Right cardiac atrium (tissue), 5 donors: ENCODE measurements around the gene SMAP1. TPM values are rescaled to one million over a fixed set of nuclear protein-coding genes. Genes with fewer than 3 reads are reported as not detected.

Source experiments
- ATAC-seq, 2 donors: fragments of 200-7000 bp; cut with Tn5 transposase; one replicate each; pipeline versions ENCODE4 v1.8.0 to v1.9.1; 2020; ENCODE audit warnings: moderate library complexity in 2 of 2, mild to moderate bottlenecking in 1 of 2
- DNase-seq, 3 donors: peaks; one replicate each; pipeline ENCODE4 v3.0.0-alpha.2; 2020
- H3K27ac ChIP-seq: one replicate; pipeline ENCODE4 v1.5.1; 2013; ENCODE audit warnings: mild to moderate bottlenecking, low read length, control low read depth, moderate library complexity
- H3K27me3 ChIP-seq: one replicate; pipeline ENCODE4 v1.6.1; 2013; ENCODE audit not compliant: control insufficient read depth, insufficient read depth
- H3K4me1 ChIP-seq: one replicate; pipeline ENCODE4 v1.6.1; 2013; ENCODE audit warnings: low read length; ENCODE audit not compliant: control insufficient read depth, insufficient read depth
- H3K4me3 ChIP-seq: one replicate; pipeline ENCODE4 v1.5.1; 2013; ENCODE audit warnings: low read length, control low read depth
- H3K9me3 ChIP-seq: one replicate; pipeline ENCODE4 v1.6.1; 2013; ENCODE audit warnings: low read length; ENCODE audit not compliant: control insufficient read depth
- WGBS: extraction: QIAGEN DNeasy Blood & Tissue Kit; methylation state at CpG from one replicate; pipeline ENCODE4 v1.1.7; 2013; 5-methylcytosine and 5-hydroxymethylcytosine counted together
- intact Hi-C, 4 donors: fragments of 100-400 bp; cut with DNase I; formaldehyde crosslinking; loops; one replicate each; pipeline versions ENCODE4 v1.11.0 to v1.14.0; 2022 to 2023
- polyA plus RNA-seq: library from polyadenylated mRNA; stranded (reverse); fragments of 200-250 nt; gene quantifications from one replicate; pipeline ENCODE4 v1.2.3, GENCODE V29; 2013
- total RNA-seq, 4 donors: library from RNA; stranded (reverse); fragmentation: NEBNext Ultra II Directional; extraction: Animal tissue kit (Norgen Biotek cat#: 25700); gene quantifications; one replicate each; pipeline ENCODE4 v1.2.1, GENCODE V29; 2021
- donor health status: healthy with polysubstance abuse.
- donor health status: DM: no; HTN: yes; CAD: no.
- donor health status: DM: no; HTN: no; CAD: no.
- donor health status: DM: no; HTN: yes; CAD: no; lungs with severe emphysema.
- donor health status: DM: yes; HTN: yes; CAD: no.

SMAP1 gene
- total and polyA plus RNA-seq, 5 donors, result 16.2 to 36.0 (median 31.3) TPM

- ATAC-seq, result no peak
- H3K9me3 ChIP-seq, result no peaks in the 10 kb centered on the region
- no peaks in the 10 kb centered on the region for H3K27me3 ChIP-seq
- no peak for DNase-seq
- WGBS, result 84% methylated on average over 8 of the region's 8 CpGs
- H3K4me3 ChIP-seq, result no peak overlapping the region
- intact Hi-C loops, result no loop called here
- H3K4me1 ChIP-seq, result peaks cover 2% of the 10 kb centered on the region
- H3K27ac ChIP-seq, result no peak overlapping the region
Measured at GRCh38 chr6:70842541-70842940, 174.9 kb downstream of the SMAP1 start.

GRCh38 chr6:70843328-70843918 is 175.7 kb downstream of the SMAP1 start:
- Histone ChIP-seq H3K27ac (no peak overlapping the region), H3K4me3 (no peak overlapping the region), H3K27me3 (no peaks in the 10 kb centered on the region), H3K9me3 (no peaks in the 10 kb centered on the region), H3K4me1 (peaks cover 2% of the 10 kb centered on the region)
- intact Hi-C loops, result no loop called here
- WGBS, result 88% methylated on average over 4 of the region's 4 CpGs
- ATAC-seq (no peak), DNase-seq (no peak)

- Histone ChIP-seq H3K9me3 (no peaks in the 10 kb centered on the region), H3K27ac (no peak overlapping the region), H3K27me3 (no peaks in the 10 kb centered on the region), H3K4me1 (peaks cover 2% of the 10 kb centered on the region), H3K4me3 (no peak overlapping the region)
- 95% methylated on average over 1 of the region's 1 CpG for WGBS
- DNase-seq, result no peak
- no peak for ATAC-seq
- intact Hi-C loops, result no loop called here
Measured at GRCh38 chr6:70844301-70844700, 176.6 kb downstream of the SMAP1 start.

- intact Hi-C loops, result no loop called here
- no peak overlapping the region for H3K4me3 ChIP-seq
- H3K4me1 ChIP-seq, result peaks cover 2% of the 10 kb centered on the region
- H3K27ac ChIP-seq, result no peak overlapping the region
- no peak for DNase-seq
- H3K27me3 ChIP-seq, result no peaks in the 10 kb centered on the region
- WGBS, result 97% methylated on average over 8 of the region's 8 CpGs
- H3K9me3 ChIP-seq, result no peaks in the 10 kb centered on the region
- peak in 1 of 2 donors; percentile 31 for ATAC-seq
Measured at GRCh38 chr6:70846207-70846835, 178.6 kb downstream of the SMAP1 start.

- 79% methylated on average over 4 of the region's 4 CpGs for WGBS
Measured at GRCh38 chr6:70847106-70848084, 179.7 kb downstream of the SMAP1 start.

GRCh38 chr6:70849348-70850069 is 181.8 kb downstream of the SMAP1 start:
- no peaks in the 10 kb centered on the region for H3K9me3 ChIP-seq
- no peak overlapping the region for H3K27ac ChIP-seq
- peaks cover 2% of the 10 kb centered on the region for H3K4me1 ChIP-seq
- no peak for ATAC-seq
- H3K27me3 ChIP-seq, result no peaks in the 10 kb centered on the region
- no peak overlapping the region for H3K4me3 ChIP-seq
- 97% methylated on average over 1 of the region's 1 CpG for WGBS
- no peak for DNase-seq
- intact Hi-C loops, result no loop called here

More at GRCh38 chr6:70847106-70848084, 179.7 kb downstream of the SMAP1 start:
- Histone ChIP-seq H3K27me3 (no peaks in the 10 kb centered on the region), H3K27ac (no peak overlapping the region), H3K4me3 (no peak overlapping the region), H3K9me3 (no peaks in the 10 kb centered on the region), H3K4me1 (peaks cover 2% of the 10 kb centered on the region)
- ATAC-seq (no peak), DNase-seq (no peak)
- intact Hi-C loops, result no loop called here

GRCh38 chr6:70852667-70853246 is 185.1 kb downstream of the SMAP1 start:
- ATAC-seq (no peak), DNase-seq (no peak)
- intact Hi-C loops, result no loop called here
- no peak overlapping the region for H3K27ac ChIP-seq
- no peak overlapping the region for H3K4me3 ChIP-seq
- no peaks in the 10 kb centered on the region for H3K27me3 ChIP-seq
- no peaks in the 10 kb centered on the region for H3K9me3 ChIP-seq
- H3K4me1 ChIP-seq, result no peaks in the 10 kb centered on the region

- no peaks in the 10 kb centered on the region for H3K9me3 ChIP-seq
- intact Hi-C loops, result no loop called here
- H3K27me3 ChIP-seq, result no peaks in the 10 kb centered on the region
- ATAC-seq (no peak), DNase-seq (no peak)
- peaks cover 2% of the 10 kb centered on the region for H3K4me1 ChIP-seq
- 94% methylated on average over 5 of the region's 5 CpGs for WGBS
- no peak overlapping the region for H3K4me3 ChIP-seq
- no peak overlapping the region for H3K27ac ChIP-seq
Measured at GRCh38 chr6:70857387-70858077, 189.8 kb downstream of the SMAP1 start.

- intact Hi-C loops, result no loop called here
- ATAC-seq, result no peak
- WGBS, result 95% methylated on average over 1 of the region's 1 CpG
Measured at GRCh38 chr6:70860045-70860444, 192.4 kb downstream of the SMAP1 start.

GRCh38 chr6:70860920-70861319 is 193.2 kb downstream of the SMAP1 start:
- Histone ChIP-seq H3K27me3 (no peaks in the 10 kb centered on the region), H3K27ac (no peak overlapping the region), H3K4me3 (no peak overlapping the region), H3K9me3 (no peaks in the 10 kb centered on the region), H3K4me1 (peaks cover 2% of the 10 kb centered on the region)
- intact Hi-C loops, result no loop called here
- whole genome bisulfite sequencing, result 94% methylated on average over 1 of the region's 1 CpG
- DNase-seq (no peak), ATAC-seq (no peak)

More at GRCh38 chr6:70860045-70860444, 192.4 kb downstream of the SMAP1 start:
- Histone ChIP-seq H3K27ac (no peak overlapping the region), H3K9me3 (no peaks in the 10 kb centered on the region), H3K4me1 (peaks cover 2% of the 10 kb centered on the region), H3K4me3 (no peak overlapping the region), H3K27me3 (no peaks in the 10 kb centered on the region)
- DNase-seq, result no peak
